Upper lobe of left lung (tissue), 6 donors: Measurements from ENCODE around the gene PDE4B. TPM values are rescaled to one million over a fixed set of nuclear protein-coding genes. Genes with fewer than 3 reads are reported as not detected.
A peak's percentile ranks its signal among the peaks of the same experiment; 100 is the strongest.

ENCODE experiments used
- ATAC-seq, 2 donors: fragments of 200-7000 bp; cut with Tn5 transposase; one replicate each; pipeline ENCODE4 v1.9.1; 2022; ENCODE audit warnings: mild to moderate bottlenecking in 2 of 2, moderate library complexity in 2 of 2; ENCODE audit not compliant: low FRiP score in 2 of 2
- DNase-seq, 2 donors: peaks; one replicate each; pipeline ENCODE4 v3.0.0-alpha.2; 2019 to 2020
- H3K27ac ChIP-seq, 4 donors: fragments of 200-600 bp; sonication (generic); one replicate each; pipeline ENCODE4 v1.5.1; 2016 to 2019
- H3K27me3 ChIP-seq, 4 donors: fragments of 200-600 bp; sonication (generic); one replicate each; pipeline ENCODE4 v1.5.1; 2017 to 2019
- H3K36me3 ChIP-seq, 4 donors: fragments of 200-600 bp; sonication (generic); one replicate each; pipeline ENCODE4 v1.5.1; 2016 to 2019
- H3K4me1 ChIP-seq, 4 donors: fragments of 200-600 bp; sonication (generic); one replicate each; pipeline ENCODE4 v1.5.1; 2018 to 2019
- H3K4me3 ChIP-seq, 4 donors: fragments of 200-600 bp; sonication (generic); one replicate each; pipeline ENCODE4 v1.5.1; 2017 to 2019; ENCODE audit warnings: mild to moderate bottlenecking in 2 of 4, moderate library complexity in 1 of 4
- H3K9me3 ChIP-seq, 4 donors: fragments of 200-600 bp; sonication (generic); one replicate each; pipeline ENCODE4 v1.5.1; 2018 to 2019
- CTCF ChIP-seq, 6 experiments: fragments of 450-650 bp in 4 of 6; fragments of 200-600 bp in 2 of 6; sonication (generic) in 2 of 6; IDR thresholded peaks; one replicate each; pipeline ENCODE4 v1.5.1; 2016 to 2019; ENCODE audit warnings: antibody characterized with exemption in 6 of 6
- EP300 ChIP-seq, 4 donors: sonication (generic); formaldehyde crosslinking; IDR thresholded peaks; one replicate each; pipeline ENCODE4 v1.5.1; 2017; ENCODE audit warnings: antibody characterized with exemption in 4 of 4, control low read depth in 2 of 4
- POLR2A ChIP-seq, 4 donors: fragments of 450-650 bp; IDR thresholded peaks; one replicate each; pipeline ENCODE4 v1.5.1; 2016 to 2017; ENCODE audit warnings: antibody characterized with exemption in 4 of 4, mild to moderate bottlenecking in 2 of 4
- POLR2AphosphoS5 ChIP-seq, 2 donors: sonication (generic); formaldehyde crosslinking; IDR thresholded peaks; one replicate each; pipeline ENCODE4 v1.5.1; 2017; ENCODE audit warnings: antibody characterized with exemption in 2 of 2
- WGBS, 2 donors: methylation state at CpG; one replicate each; pipeline ENCODE4 v1.1.5; 2017 to 2018; 5-methylcytosine and 5-hydroxymethylcytosine counted together
- total RNA-seq, 6 donors: library from RNA; depleted of rRNA in 4 of 6; stranded (reverse); fragments of >200 nt in 4 of 6; gene quantifications; one replicate each; pipeline versions ENCODE4 v1.1.0 to v1.2.1, GENCODE V29; 2016 to 2021
- donor health status: DM: no; HTN: no; CAD: no; lungs with moderate emphysema.
- donor health status: DM: no; HTN: yes; CAD: no; lungs with severe emphysema.

PDE4B gene
- total RNA-seq, 6 donors from 2014 or later: 8.1 to 61.6 (median 15.9) TPM

- 79 to 94% methylated on average over 1 of the region's 1 CpG for WGBS, 2 donors
- peak overlapping the region in 1 of 4 donors; percentile 30 for H3K27ac ChIP-seq
- DNase-seq: no peak
- TF ChIP-seq POLR2AphosphoS5 (IDR thresholded peaks at IDR 0.05) (no peak), POLR2A (IDR thresholded peaks at IDR 0.05) (no peak), EP300 (IDR thresholded peaks at IDR 0.05) (no peak), CTCF (IDR thresholded peaks at IDR 0.05) (no peak)
- no peak overlapping the region for H3K4me3 ChIP-seq
- no peaks in the 10 kb centered on the region for H3K9me3 ChIP-seq
- H3K27me3 ChIP-seq: no peaks in the 10 kb centered on the region
- H3K36me3 ChIP-seq: no peaks in the 10 kb centered on the region
- ATAC-seq: no peak
- peaks cover 14 to 51% (median 35%) of the 10 kb centered on the region in 4 donors for H3K4me1 ChIP-seq
These were observed 551.1 kb downstream of the PDE4B start for GRCh38 chr1:66343569-66344325.

GRCh38 chr1:66346057-66346795, 553.5 kb downstream of the PDE4B start:
- 85 to 87% methylated on average over 2 of the region's 2 CpGs for WGBS, 2 donors
- no peak overlapping the region for H3K4me3 ChIP-seq
- peaks cover 23 to 49% (median 34%) of the 10 kb centered on the region in 4 donors for H3K4me1 ChIP-seq
- H3K27ac ChIP-seq: peak overlapping the region in 1 of 4 donors; percentile 11
- no peaks in the 10 kb centered on the region for H3K27me3 ChIP-seq
- H3K36me3 ChIP-seq: no peaks in the 10 kb centered on the region
- no peak for DNase-seq
- no peaks in the 10 kb centered on the region for H3K9me3 ChIP-seq
- no peak for ATAC-seq
- no peak for TF ChIP-seq EP300 (IDR thresholded peaks at IDR 0.05)
- TF ChIP-seq POLR2AphosphoS5 (IDR thresholded peaks at IDR 0.05): no peak
- TF ChIP-seq POLR2A (IDR thresholded peaks at IDR 0.05): no peak
- no peak for TF ChIP-seq CTCF (IDR thresholded peaks at IDR 0.05)

- TF ChIP-seq CTCF (IDR thresholded peaks at IDR 0.05): no peak
- TF ChIP-seq POLR2A (IDR thresholded peaks at IDR 0.05): no peak
- TF ChIP-seq POLR2AphosphoS5 (IDR thresholded peaks at IDR 0.05): no peak
- TF ChIP-seq EP300 (IDR thresholded peaks at IDR 0.05): no peak
- H3K9me3 ChIP-seq: no peaks in the 10 kb centered on the region
- H3K4me1 ChIP-seq: peaks cover 24 to 49% (median 38%) of the 10 kb centered on the region in 4 donors
These were observed 554.2 kb downstream of the PDE4B start for GRCh38 chr1:66346873-66347272.

GRCh38 chr1:66348776-66349175, 556.1 kb downstream of the PDE4B start:
- DNase-seq (no peak), ATAC-seq (no peak)
- H3K27me3 ChIP-seq: no peaks in the 10 kb centered on the region
- no peaks in the 10 kb centered on the region for H3K36me3 ChIP-seq
- 75 to 88% methylated on average over 1 of the region's 1 CpG for WGBS, 2 donors
- H3K4me1 ChIP-seq: peaks cover 23 to 52% (median 45%) of the 10 kb centered on the region in 4 donors
- no peak for TF ChIP-seq POLR2AphosphoS5 (IDR thresholded peaks at IDR 0.05)
- no peak for TF ChIP-seq CTCF (IDR thresholded peaks at IDR 0.05)
- TF ChIP-seq EP300 (IDR thresholded peaks at IDR 0.05): no peak
- no peak for TF ChIP-seq POLR2A (IDR thresholded peaks at IDR 0.05)
- peak overlapping the region in 1 of 4 donors; percentile 86 for H3K27ac ChIP-seq
- no peaks in the 10 kb centered on the region for H3K9me3 ChIP-seq
- no peak overlapping the region for H3K4me3 ChIP-seq

More at GRCh38 chr1:66346873-66347272, 554.2 kb downstream of the PDE4B start:
- WGBS, 2 donors: 87 to 99% methylated on average over 3 of the region's 3 CpGs
- no peaks in the 10 kb centered on the region for H3K36me3 ChIP-seq
- no peak overlapping the region for H3K27ac ChIP-seq
- no peaks in the 10 kb centered on the region for H3K27me3 ChIP-seq
- H3K4me3 ChIP-seq: no peak overlapping the region
- DNase-seq (no peak), ATAC-seq (no peak)
